Neural progenitor cell (in vitro differentiated cells): ENCODE measurements around the gene STK39.

ENCODE experiments used
- CTCF ChIP-seq: fragments of 200-600 bp; sonication (generic); IDR thresholded peaks from 2 replicates; pipeline ENCODE4 v1.5.1; 2017; ENCODE audit warnings: antibody characterized with exemption, mild to moderate bottlenecking
- EZH2 ChIP-seq: fragments of 200-600 bp; sonication (generic); IDR thresholded peaks from 2 replicates; pipeline ENCODE4 v1.6.1; 2017; ENCODE audit warnings: antibody characterized with exemption, mild to moderate bottlenecking, moderate library complexity
- EZH2phosphoT487 ChIP-seq: fragments of 200-600 bp; sonication (generic); IDR thresholded peaks from 2 replicates; pipeline ENCODE4 v1.6.1; 2017; ENCODE audit warnings: antibody characterized with exemption

GRCh38 chr2:167925758-167926157, 321.6 kb downstream of the STK39 start:
- TF ChIP-seq CTCF (no peak), EZH2 (no peak), EZH2phosphoT487 (no peak)
